Fibroblast of peridontal ligament (primary cell): ENCODE measurements around the gene NEDD9.

Source experiments
- DNase-seq: peaks from one replicate; pipeline ENCODE4 v3.0.0-alpha.2; 2010; ENCODE audit errors: extremely low read depth

Gene NEDD9

GRCh38 chr6:11142296-11143027, 90.0 kb downstream of the NEDD9 start:
- no peak for DNase-seq

- DNase-seq = no peak
Measured at GRCh38 chr6:11141295-11141694, 91.2 kb downstream of the NEDD9 start.

GRCh38 chr6:11140056-11140455, 92.4 kb downstream of the NEDD9 start:
- DNase-seq = peak; percentile 23

GRCh38 chr6:11139051-11139960, 93.2 kb downstream of the NEDD9 start:
- DNase-seq = peak; percentile 59

GRCh38 chr6:11136809-11137208, 95.7 kb downstream of the NEDD9 start:
- DNase-seq = no peak
